Mesothelial cell of epicardium (in vitro differentiated cells): Measurements from ENCODE around the gene ARHGAP6. TPM values are rescaled to one million over a fixed set of nuclear protein-coding genes. Genes with fewer than 3 reads are reported as not detected.

ENCODE experiments used
- DNase-seq, 2 experiments: peaks; one replicate each; pipeline ENCODE4 v3.0.0; 2021; ENCODE audit warnings: low spot score in 2 of 2; ENCODE audit not compliant: unreplicated experiment in 2 of 2
- H3K27ac Mint-ChIP-seq: 2 replicates; pipeline ENCODE4 v1.8.0; 2021; ENCODE audit warnings: mixed read lengths
- H3K27me3 Mint-ChIP-seq: 2 replicates; pipeline ENCODE4 v1.8.0; 2021; ENCODE audit warnings: low read depth, mixed read lengths
- H3K36me3 Mint-ChIP-seq: 2 replicates; pipeline ENCODE4 v1.8.0; 2021; ENCODE audit warnings: mixed read lengths
- H3K4me1 Mint-ChIP-seq: 2 replicates; pipeline ENCODE4 v1.8.0; 2021; ENCODE audit warnings: mixed read lengths
- H3K4me3 Mint-ChIP-seq: 2 replicates; pipeline ENCODE4 v1.8.0; 2021; ENCODE audit warnings: mild to moderate bottlenecking, moderate library complexity, mixed read lengths
- H3K9me3 Mint-ChIP-seq: 2 replicates; pipeline ENCODE4 v1.8.0; 2021; ENCODE audit warnings: mixed read lengths
- CTCF ChIP-seq: fragments of 200-600 bp; sonication (generic); IDR thresholded peaks from one replicate; pipeline ENCODE4 v1.5.0; 2021; ENCODE audit warnings: antibody characterized with exemption; ENCODE audit not compliant: unreplicated experiment
- total RNA-seq: library from RNA; stranded (reverse); gene quantifications from 3 replicates; pipeline ENCODE4 v1.2.1, GENCODE V29; 2021

Gene ARHGAP6
- total RNA-seq, 1 donor from 2014 or later: 5.3 TPM

GRCh38 chrX:11135564-11136185 is 530.0 kb downstream of the ARHGAP6 start:
- peaks cover 23% of the 10 kb centered on the region for H3K9me3 Mint-ChIP-seq
- no peaks in the 10 kb centered on the region for H3K36me3 Mint-ChIP-seq
- H3K4me1 Mint-ChIP-seq: peaks cover 10% of the 10 kb centered on the region
- DNase-seq: no peak
- no peak for TF ChIP-seq CTCF
- no peak overlapping the region for H3K4me3 Mint-ChIP-seq
- H3K27ac Mint-ChIP-seq: no peak overlapping the region
- no peaks in the 10 kb centered on the region for H3K27me3 Mint-ChIP-seq

GRCh38 chrX:11131146-11131545 is 534.6 kb downstream of the ARHGAP6 start:
- no peak overlapping the region for H3K27ac Mint-ChIP-seq
- no peaks in the 10 kb centered on the region for H3K27me3 Mint-ChIP-seq
- peaks cover 3% of the 10 kb centered on the region for H3K36me3 Mint-ChIP-seq
- TF ChIP-seq CTCF: no peak
- H3K4me3 Mint-ChIP-seq: no peak overlapping the region
- no peak for DNase-seq
- H3K9me3 Mint-ChIP-seq: peaks cover 22% of the 10 kb centered on the region
- peaks cover 10% of the 10 kb centered on the region for H3K4me1 Mint-ChIP-seq

GRCh38 chrX:11130136-11130535 is 535.6 kb downstream of the ARHGAP6 start:
- Mint-ChIP-seq H3K4me1 (peaks cover 6% of the 10 kb centered on the region), H3K36me3 (peaks cover 3% of the 10 kb centered on the region), H3K9me3 (peaks cover 22% of the 10 kb centered on the region), H3K27me3 (no peaks in the 10 kb centered on the region), H3K27ac (no peak overlapping the region), H3K4me3 (no peak overlapping the region)
- no peak for DNase-seq
- no peak for TF ChIP-seq CTCF

- H3K4me3 Mint-ChIP-seq: no peak overlapping the region
- H3K9me3 Mint-ChIP-seq: peaks cover 22% of the 10 kb centered on the region
- TF ChIP-seq CTCF: no peak
- no peak overlapping the region for H3K27ac Mint-ChIP-seq
- H3K36me3 Mint-ChIP-seq: peaks cover 3% of the 10 kb centered on the region
- no peaks in the 10 kb centered on the region for H3K27me3 Mint-ChIP-seq
- no peak for DNase-seq
- H3K4me1 Mint-ChIP-seq: peaks cover 6% of the 10 kb centered on the region
Measured at GRCh38 chrX:11129534-11130105, 536.1 kb downstream of the ARHGAP6 start.

- no peak overlapping the region for H3K4me3 Mint-ChIP-seq
- peaks cover 18% of the 10 kb centered on the region for H3K9me3 Mint-ChIP-seq
- H3K36me3 Mint-ChIP-seq: peaks cover 16% of the 10 kb centered on the region
- H3K27me3 Mint-ChIP-seq: no peaks in the 10 kb centered on the region
- no peak overlapping the region for H3K27ac Mint-ChIP-seq
- H3K4me1 Mint-ChIP-seq: no peaks in the 10 kb centered on the region
- DNase-seq: no peak
- no peak for TF ChIP-seq CTCF
Measured at GRCh38 chrX:11125060-11125459, 540.7 kb downstream of the ARHGAP6 start.
